Bone marrow (tissue), 2 donors: Measurements from ENCODE around the gene MYH1.
"Not testable (repeated sequence)": the region's sequence is repeated elsewhere in the genome, so short reads cannot be mapped to it uniquely, and the experiment has no call there.

Source experiments
- DNase-seq, 2 donors: peaks; one replicate each; lab custom pipeline; 2025; lab: John Stamatoyannopoulos, UW

The MYH1 gene

DNA sequence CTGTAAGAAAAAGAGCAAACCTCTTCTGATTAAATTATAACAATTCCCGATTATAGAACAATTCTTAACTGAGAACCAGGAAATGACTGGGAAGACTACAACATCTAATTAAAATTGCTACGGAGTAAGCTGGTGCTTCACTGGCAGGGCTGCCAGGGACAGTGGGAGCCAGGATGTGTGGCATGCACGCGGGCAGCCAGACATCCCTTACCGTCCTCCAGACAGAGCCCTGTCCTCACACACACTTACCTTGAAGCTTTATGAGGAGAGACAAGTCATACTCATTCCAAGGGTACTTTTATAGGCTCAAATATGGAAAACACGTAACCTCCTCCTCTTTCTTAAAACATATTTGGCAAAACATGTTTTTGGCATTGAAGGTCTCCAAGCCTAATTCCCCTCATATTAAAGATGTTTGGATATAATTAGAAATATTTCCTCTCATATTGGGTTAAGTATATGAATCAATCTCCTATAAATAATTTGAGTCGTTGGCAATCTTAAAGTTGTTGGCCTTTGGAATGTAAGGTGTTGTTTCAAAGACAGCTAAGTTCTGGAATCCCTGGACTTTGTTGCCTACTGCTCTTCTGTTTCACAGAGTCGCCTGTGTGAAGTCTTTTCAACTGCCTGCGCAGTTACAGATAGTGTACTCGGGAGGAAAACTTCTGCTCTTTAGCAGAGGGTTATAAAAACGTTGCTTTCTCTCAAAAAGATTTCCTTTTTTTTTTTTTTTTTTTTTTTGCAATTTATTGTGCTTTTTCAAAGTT, at the start of gene MYH1:
MYH1 (minus strand) TSS at position 272 of the 767 bp plus-strand sequence. CDS start 1,900 bp downstream, outside the sequence.
- DNase-seq = no peak

- DNase-seq = no peak
Observed at GRCh38 chr17:10563991-10564660, 45.8 kb upstream of the MYH1 start.

GRCh38 chr17:10558049-10558448, 39.7 kb upstream of the MYH1 start:
- DNase-seq = no peak

DNA sequence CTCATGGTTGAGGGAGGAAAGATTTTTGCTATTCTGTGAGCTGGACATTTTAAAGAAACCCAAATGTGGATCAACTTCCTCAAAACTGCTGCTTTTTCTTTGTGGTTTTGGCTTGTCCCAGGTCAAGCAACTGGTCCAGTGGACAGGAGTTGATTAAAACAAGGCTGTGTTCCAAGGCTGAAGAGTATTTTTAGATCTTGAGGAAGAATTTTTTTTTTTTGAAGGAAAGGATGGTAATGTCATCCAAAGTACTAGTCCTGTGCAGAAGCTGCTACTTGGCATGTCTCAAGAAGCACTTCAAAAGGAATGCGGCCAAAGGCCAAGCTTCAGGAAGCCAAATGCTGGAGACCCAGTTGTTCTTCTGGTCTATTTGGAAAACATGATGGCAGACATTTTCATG, 39.1 kb upstream of the MYH1 start:
- DNase-seq = no peak

- DNase-seq = no peak
Observed at GRCh38 chr17:10556301-10557005, 38.1 kb upstream of the MYH1 start.

DNA sequence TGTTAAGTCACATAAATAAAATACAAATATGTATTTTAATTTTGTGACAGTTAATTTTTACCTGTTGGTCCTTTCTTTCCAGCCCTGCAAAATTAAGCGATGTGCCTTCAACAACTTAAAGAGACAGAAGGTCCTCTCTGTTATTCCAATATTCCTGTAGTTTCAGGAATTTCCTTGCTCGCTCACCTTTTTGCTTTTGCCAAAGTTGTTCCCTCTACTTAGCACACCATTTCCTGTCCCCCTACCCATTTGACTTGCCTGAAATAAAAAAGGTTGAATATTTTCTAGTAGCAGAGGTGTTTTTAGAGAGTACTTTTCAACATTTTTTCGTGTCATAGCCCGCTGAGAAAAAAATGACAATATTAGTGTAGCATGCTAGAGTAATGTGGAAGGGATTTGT, 31.7 kb upstream of the MYH1 start:
- DNase-seq = no peak

GRCh38 chr17:10549096-10549842, 30.9 kb upstream of the MYH1 start, which contains the start of gene MYH2:
TSS of gene MYH2 (minus strand) at chr17:10549658. CDS start at chr17:10547920, 1,738 bp downstream.
- no peak for DNase-seq

DNA sequence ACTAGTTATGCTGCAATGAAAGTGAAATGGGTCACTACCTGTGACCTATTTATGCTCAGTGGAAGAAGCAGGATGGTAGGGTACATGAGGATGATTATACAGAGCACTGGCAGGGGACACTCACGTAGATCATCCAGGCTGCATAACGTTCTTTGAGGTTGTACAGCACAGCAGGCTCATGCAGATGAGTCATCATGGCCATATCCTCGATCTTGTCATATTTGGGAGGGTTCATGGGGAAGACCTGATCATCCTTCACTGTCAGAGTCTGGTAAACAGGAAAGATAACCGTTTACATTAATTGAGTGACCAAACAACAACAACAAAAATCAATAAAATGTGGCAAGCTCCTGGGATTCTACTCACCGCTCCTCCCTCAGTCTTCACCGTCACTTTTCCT, 29.0 kb upstream of the MYH1 start:
- no peak for DNase-seq

- DNase-seq = not testable (repeated sequence)
Observed at GRCh38 chr17:10543486-10543885, 25.1 kb upstream of the MYH1 start.

DNA sequence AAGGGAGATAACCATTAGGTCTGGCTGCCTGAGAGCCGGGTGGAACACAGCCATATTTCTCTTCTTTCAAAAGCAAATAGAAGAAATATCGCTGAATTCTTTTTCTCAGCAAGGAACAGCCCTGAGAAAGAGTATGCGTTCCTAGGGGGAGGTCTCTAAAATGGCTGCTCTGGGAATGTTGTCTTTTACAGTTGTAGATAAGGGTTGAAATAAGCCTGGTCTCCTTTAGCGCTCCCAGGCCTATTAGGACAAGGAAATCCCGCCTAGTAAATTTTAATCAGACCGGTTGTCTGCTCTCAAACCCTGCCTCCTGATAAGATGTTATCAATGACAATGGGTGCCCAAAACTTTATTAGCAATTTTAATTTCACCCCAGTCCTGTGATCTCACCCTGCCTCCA, 22.8 kb upstream of the MYH1 start:
- DNase-seq = not testable (repeated sequence)

DNA sequence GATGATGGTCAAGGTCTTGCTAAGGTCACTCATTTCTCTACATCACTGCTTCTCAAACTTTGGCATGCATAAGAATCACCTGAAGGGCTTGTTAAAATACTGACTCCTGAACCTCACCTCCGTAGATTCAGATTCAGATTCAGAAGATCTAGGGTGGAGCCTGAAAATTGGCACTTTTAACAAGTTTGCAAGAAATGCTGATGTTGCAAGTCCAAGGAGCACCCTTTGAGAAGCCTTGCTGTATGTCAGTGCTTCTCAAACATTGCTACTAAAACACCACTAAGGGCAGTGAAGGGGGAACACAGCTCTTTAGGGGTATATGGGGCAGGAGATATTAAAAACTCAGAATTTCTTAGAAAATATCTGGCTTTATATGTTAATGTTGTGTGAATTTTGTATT, 13.7 kb upstream of the MYH1 start:
- DNase-seq = no peak

DNA sequence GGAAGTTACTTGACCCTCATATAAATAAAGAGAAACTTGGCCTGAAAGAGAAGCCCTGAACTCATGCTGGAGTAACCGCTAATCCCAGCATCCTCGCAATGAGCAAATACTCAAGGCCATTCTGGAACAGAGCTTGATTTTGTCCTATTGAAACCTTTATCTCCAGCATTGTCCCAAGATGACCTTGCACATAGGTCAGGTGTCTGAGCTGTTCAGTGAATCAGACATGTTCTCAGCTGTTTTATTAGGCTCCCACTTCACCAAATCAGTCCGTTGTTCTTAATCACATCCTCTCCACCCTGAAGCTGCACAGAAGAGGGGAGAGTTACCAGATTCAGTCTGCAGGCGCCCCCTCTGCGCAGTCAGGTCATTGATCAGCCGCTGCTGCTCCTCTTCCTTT, 9.1 kb upstream of the MYH1 start:
- no peak for DNase-seq

- no peak for DNase-seq
Observed at GRCh38 chr17:10526517-10526916, 8.2 kb upstream of the MYH1 start.

DNA sequence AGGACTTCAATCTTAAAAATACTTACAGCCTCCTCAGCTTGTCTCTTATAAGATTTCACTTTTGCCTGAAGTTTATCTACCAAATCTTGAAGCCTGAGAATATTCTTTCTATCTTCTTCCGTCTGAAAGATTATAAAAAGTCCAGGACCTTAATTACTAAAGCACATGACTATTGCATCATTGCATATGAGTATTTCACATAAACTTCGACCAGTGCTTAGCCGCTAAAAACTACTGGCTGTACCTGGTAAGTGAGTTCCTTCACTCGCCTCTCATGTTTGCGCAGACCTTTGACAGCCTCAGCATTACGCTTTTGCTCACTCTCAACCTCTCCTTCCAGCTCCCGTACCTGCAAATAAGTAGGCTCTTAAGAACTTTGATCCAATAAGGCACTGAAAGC, 4.7 kb upstream of the MYH1 start:
- DNase-seq = no peak

DNA sequence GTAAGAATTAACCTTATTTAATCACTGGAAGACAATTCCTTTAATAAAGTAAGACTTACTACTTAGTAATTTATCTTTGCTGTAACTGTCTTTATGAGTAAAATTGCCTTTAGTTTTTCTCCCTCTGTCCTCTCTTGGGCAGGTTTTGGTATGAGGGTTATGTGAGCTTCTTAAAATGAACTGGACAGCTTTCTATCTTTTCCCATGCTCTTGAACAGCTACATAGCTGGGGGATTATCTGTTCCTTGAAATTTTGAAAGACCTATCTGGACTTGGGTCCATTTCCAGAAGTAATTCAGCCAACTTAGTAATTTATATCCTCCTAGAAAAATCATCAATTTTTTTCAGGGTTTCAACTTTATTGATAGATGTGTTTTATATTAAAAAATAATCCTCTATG, 3.6 kb upstream of the MYH1 start:
- DNase-seq = no peak

DNA sequence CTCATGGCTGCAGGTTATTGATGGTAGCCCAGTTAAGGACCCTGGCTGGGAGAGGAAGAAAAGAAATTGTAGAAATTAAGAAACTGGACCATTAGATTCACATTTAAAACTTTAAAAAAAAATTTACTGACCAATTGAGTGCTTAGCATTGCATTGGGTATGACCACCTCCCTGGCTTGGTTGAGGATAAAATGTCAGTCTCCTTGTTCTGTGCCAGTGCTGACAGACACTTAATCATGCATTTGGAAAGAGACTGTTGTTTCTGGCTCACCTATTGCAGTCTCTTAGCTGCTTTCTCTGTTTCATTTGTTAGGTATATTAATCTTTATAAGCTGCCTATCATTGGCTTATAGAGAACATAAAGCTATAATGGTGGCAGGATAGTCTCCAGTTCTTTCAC, 1.7 kb downstream of the MYH1 start:
- no peak for DNase-seq

DNA sequence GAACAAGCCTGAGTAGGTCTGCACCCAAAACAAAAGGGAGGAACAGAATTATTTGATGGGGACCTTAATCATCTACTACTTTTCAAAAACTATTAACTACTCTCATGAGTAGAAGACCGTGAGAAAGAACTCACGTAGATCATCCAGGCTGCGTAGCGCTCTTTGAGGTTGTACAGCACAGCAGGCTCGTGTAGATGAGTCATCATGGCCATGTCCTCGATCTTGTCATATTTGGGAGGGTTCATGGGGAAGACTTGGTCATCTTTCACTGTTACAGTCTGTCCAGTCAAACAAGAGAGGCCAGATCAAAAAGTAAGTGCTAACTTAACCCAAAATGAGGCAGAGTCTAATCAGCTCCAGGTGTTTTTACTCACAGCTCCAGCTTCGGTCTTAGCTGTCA, 2.3 kb downstream of the MYH1 start:
- DNase-seq = no peak

DNA sequence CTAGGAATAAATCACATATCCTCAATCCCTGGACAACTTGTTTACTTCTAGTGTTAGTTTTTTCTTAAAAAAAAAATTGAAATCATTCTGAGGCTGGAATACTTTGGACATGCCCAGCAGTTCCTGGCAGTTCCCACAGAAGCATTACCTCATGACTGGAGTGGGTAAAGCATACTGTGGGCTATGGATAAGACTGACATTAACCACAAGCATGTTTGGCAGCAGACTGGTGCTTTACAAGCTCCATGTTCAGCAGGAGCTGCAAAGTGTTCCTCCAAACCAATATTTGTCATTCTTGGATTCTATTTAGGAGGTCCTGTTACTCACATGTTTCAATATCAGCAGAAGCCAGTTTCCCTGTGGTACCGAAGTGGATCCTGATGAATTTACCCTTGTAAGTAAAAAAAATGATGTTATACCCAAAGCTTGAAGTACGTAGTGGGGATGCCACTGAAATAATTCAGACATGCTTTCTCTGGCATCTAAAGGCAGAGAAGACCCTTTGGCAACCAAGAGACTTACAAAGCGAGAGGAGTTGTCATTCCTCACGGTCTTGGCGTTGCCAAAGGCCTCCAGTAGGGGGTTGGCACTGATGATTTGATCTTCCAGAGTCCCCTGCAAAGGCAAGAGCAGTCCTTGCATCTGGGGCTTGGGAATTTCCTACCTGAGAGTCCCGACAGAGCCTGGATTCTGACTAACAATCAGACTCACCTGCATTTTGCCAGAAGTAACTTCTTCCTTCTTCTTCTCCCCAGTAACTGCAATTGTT, 4.9 kb downstream of the MYH1 start:
- DNase-seq = no peak

DNA sequence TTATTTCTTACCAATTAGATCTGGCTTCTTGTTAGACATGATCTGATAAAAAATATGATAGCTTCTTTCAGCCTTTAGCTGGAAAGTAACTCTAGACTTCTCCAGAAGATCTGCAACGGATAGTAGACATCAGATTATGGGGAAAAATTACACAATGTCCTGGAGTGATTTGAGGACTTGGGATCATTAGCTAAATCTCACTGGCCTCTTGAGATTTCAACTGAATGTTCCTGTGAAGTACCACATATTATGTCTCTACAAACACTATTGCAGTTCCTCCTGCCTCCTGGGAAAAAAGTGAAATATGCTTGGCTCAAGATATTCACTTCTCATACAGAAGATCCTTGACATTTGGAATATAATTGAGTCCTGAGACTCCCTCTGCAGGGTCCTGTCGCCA, 5.5 kb downstream of the MYH1 start:
- DNase-seq = no peak

GRCh38 chr17:10499950-10500349, 18.4 kb downstream of the MYH1 start:
- no peak for DNase-seq

- DNase-seq = no peak
Observed at GRCh38 chr17:10492004-10492403, 26.3 kb downstream of the MYH1 start.
